Measurements from ENCODE around the gene DNAH8. TPM values are rescaled to one million over a fixed set of nuclear protein-coding genes. Genes with fewer than 3 reads are reported as not detected.
A peak's percentile ranks its signal among the peaks of the same experiment; 100 is the strongest.

DNAH8 gene
- total RNA-seq, 1 experiment from 2014 or later, result 0.15 TPM

DNA sequence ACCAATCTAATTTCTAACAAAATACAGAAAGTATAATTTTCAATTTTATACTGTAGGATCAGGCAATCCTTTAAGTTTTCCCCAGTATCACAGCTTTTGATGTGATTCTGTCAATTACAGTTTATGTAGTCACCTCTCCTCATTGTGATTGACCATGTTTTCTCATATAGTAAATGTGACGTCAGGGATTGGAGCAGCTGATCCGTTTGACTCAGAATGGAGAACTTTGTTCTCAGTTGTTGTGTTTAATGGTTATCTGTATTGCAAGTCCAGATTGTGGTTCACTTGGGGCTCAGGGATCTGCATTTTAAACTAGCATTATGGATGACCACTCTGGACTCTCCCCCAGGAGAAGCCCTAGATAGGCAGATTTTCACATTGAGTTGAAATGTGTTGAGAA, 90.6 kb downstream of the DNAH8 start:
- Histone ChIP-seq H3K9me3 (ENCODE audit: low read length) (no peaks in the 10 kb centered on the region), H3K27me3 (ENCODE audit: low read length) (no peaks in the 10 kb centered on the region), H3K9ac (ENCODE audit: low read length) (no peak overlapping the region), H3K36me3 (ENCODE audit: low read depth, low read length) (no peaks in the 10 kb centered on the region), H3K4me1 (ENCODE audit: insufficient read depth, low read length) (peaks cover 17% of the 10 kb centered on the region; the same call in 1 of the 2 replicates), H3K9me2 (replicated peaks; ENCODE audit: low read length) (no peaks in the 10 kb centered on the region), H3K4me2 (ENCODE audit: low read length) (no peak overlapping the region), H2AFZ (ENCODE audit: low read length) (no peak overlapping the region), H3F3A (ENCODE audit: low read length, unreplicated experiment) (no peaks in the 10 kb centered on the region), H3K79me2 (ENCODE audit: low read length) (no peaks in the 10 kb centered on the region), H3K27ac (ENCODE audit: low read length) (no peak overlapping the region), H4K20me1 (ENCODE audit: low read length) (no peaks in the 10 kb centered on the region), H3K4me3 (ENCODE audit: low read length) (no peak overlapping the region)
- intact Hi-C loops (cut with micrococcal nuclease), result loop anchor here (1.0 kb wide), 1 partner anchor 124 kb away; no protein-coding TSS in a partner anchor
- DNase-seq (no peak), ATAC-seq (no peak)
- ChIA-PET CTCF (interaction anchor here (0.6 to 0.9 kb wide), 2 partner anchors 38 to 128 kb away, joined by 3 to 4 read pairs; no protein-coding TSS in a partner anchor), POLR2A (ENCODE audit: unreplicated experiment) (no interaction called here)
- no TSS peak for BruUV-seq (replicated peaks)
- TF ChIP-seq EZH2phosphoT487 (IDR thresholded peaks at IDR 0.05; ENCODE audit: borderline replicate concordance, low read length), result no peak
- TF ChIP-seq, protein P1, sequence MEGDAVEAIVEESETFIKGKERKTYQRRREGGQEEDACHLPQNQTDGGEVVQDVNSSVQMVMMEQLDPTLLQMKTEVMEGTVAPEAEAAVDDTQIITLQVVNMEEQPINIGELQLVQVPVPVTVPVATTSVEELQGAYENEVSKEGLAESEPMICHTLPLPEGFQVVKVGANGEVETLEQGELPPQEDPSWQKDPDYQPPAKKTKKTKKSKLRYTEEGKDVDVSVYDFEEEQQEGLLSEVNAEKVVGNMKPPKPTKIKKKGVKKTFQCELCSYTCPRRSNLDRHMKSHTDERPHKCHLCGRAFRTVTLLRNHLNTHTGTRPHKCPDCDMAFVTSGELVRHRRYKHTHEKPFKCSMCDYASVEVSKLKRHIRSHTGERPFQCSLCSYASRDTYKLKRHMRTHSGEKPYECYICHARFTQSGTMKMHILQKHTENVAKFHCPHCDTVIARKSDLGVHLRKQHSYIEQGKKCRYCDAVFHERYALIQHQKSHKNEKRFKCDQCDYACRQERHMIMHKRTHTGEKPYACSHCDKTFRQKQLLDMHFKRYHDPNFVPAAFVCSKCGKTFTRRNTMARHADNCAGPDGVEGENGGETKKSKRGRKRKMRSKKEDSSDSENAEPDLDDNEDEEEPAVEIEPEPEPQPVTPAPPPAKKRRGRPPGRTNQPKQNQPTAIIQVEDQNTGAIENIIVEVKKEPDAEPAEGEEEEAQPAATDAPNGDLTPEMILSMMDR (conservative IDR thresholded peaks at IDR 0.05; ENCODE audit: low read depth, low read length), result no peak
- no peak for TF ChIP-seq EZH2 (IDR thresholded peaks at IDR 0.05; ENCODE audit: low read length, unreplicated experiment)

DNA sequence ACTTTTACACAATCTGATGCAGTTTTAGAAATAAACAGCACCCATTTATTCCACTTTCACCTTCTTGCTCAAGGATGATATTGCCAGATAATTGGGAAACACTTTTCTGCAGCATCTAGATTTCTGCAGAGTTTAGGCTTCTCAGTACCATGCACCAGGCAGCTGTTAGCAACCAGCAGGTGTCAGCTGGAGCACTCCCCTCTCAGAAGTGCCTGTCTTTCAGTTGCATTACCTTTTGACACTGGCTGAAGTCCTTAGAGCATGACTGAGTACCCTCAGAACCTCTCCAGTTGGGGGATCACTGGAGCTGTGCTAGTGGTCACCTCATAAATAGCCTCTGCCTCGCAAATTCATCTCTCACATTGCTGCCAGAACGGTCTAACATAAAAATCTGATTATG, 91.2 kb downstream of the DNAH8 start:
- BruUV-seq (replicated peaks), result no TSS peak
- Histone ChIP-seq H3K4me3 (ENCODE audit: low read length) (no peak overlapping the region), H3K9ac (ENCODE audit: low read length) (no peak overlapping the region), H4K20me1 (ENCODE audit: low read length) (no peaks in the 10 kb centered on the region), H3K36me3 (ENCODE audit: low read depth, low read length) (no peaks in the 10 kb centered on the region), H3K79me2 (ENCODE audit: low read length) (no peaks in the 10 kb centered on the region), H3K9me2 (replicated peaks; ENCODE audit: low read length) (no peaks in the 10 kb centered on the region), H3K4me1 (ENCODE audit: insufficient read depth, low read length) (peaks cover 17% of the 10 kb centered on the region; the same call in 1 of the 2 replicates), H3K27me3 (ENCODE audit: low read length) (no peaks in the 10 kb centered on the region), H3F3A (ENCODE audit: low read length, unreplicated experiment) (no peaks in the 10 kb centered on the region), H3K27ac (ENCODE audit: low read length) (no peak overlapping the region), H3K9me3 (ENCODE audit: low read length) (no peaks in the 10 kb centered on the region), H2AFZ (ENCODE audit: low read length) (no peak overlapping the region), H3K4me2 (ENCODE audit: low read length) (no peak overlapping the region)
- intact Hi-C loops (cut with micrococcal nuclease), result loop anchor here (1.0 kb wide), 1 partner anchor 123 kb away; no protein-coding TSS in a partner anchor
- ChIA-PET CTCF (no interaction called here), POLR2A (ENCODE audit: unreplicated experiment) (no interaction called here)
- DNase-seq (no peak), ATAC-seq (peak; percentile 73; the same call in 1 of the 2 replicates)
- no peak for TF ChIP-seq EZH2 (IDR thresholded peaks at IDR 0.05; ENCODE audit: low read length, unreplicated experiment)
- TF ChIP-seq, protein P1 (conservative IDR thresholded peaks at IDR 0.05; ENCODE audit: low read depth, low read length), result peak; percentile 37; the same call in 1 of the 2 replicates

DNA sequence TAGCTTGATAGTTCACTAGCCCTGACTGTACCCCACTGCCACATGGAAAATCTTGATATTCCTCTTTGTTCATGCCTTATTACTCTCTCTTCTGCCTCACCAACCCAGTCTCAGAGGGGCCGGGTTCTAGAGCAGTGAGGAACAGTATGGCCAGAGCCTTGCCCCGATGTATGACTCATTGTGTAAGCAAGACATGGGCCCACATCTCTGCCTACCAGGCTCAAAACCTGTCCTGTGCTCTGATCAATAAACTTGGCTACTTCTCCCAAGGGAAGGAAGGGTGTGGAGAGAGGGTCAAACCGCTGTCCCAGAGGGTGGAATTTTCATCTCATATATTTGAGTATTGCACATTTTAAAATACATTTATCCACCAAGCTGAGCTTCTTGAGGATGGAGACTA, 91.7 kb downstream of the DNAH8 start:
- no peak overlapping the region for H3K27ac ChIP-seq (ENCODE audit: low read length)
- no peak for TF ChIP-seq EZH2 (IDR thresholded peaks at IDR 0.05; ENCODE audit: low read length, unreplicated experiment)
- TF ChIP-seq EZH2phosphoT487 (IDR thresholded peaks at IDR 0.05; ENCODE audit: borderline replicate concordance, low read length), result no peak
- TF ChIP-seq, protein P1 (conservative IDR thresholded peaks at IDR 0.05; ENCODE audit: low read depth, low read length), result no peak
- H3K79me2 ChIP-seq (ENCODE audit: low read length), result no peaks in the 10 kb centered on the region
- H4K20me1 ChIP-seq (ENCODE audit: low read length), result no peaks in the 10 kb centered on the region
- no peak overlapping the region for H3K4me2 ChIP-seq (ENCODE audit: low read length)
- peak; percentile 33; the same call in 1 of the 2 replicates for ATAC-seq
- H2AFZ ChIP-seq (ENCODE audit: low read length), result no peak overlapping the region
- ChIA-PET CTCF (no interaction called here), POLR2A (ENCODE audit: unreplicated experiment) (no interaction called here)
- 0 out of 2 replicates have a peak, but pooled peaks cover under 1% of the 10 kb centered on the region for H3K27me3 ChIP-seq (ENCODE audit: low read length)
- no peak overlapping the region for H3K4me3 ChIP-seq (ENCODE audit: low read length)
- no peaks in the 10 kb centered on the region for H3K9me3 ChIP-seq (ENCODE audit: low read length)
- no peak overlapping the region for H3K9ac ChIP-seq (ENCODE audit: low read length)
- BruUV-seq (replicated peaks), result no TSS peak
- intact Hi-C loops (cut with micrococcal nuclease), result loop anchor here (1.0 kb wide), 1 partner anchor 122 kb away; no protein-coding TSS in a partner anchor
- no peaks in the 10 kb centered on the region for H3K36me3 ChIP-seq (ENCODE audit: low read depth, low read length)
- peaks cover 17% of the 10 kb centered on the region; the same call in 1 of the 2 replicates for H3K4me1 ChIP-seq (ENCODE audit: insufficient read depth, low read length)
- DNase-seq, result peak; percentile 29
- H3F3A ChIP-seq (ENCODE audit: low read length, unreplicated experiment), result no peaks in the 10 kb centered on the region
- no peaks in the 10 kb centered on the region for H3K9me2 ChIP-seq (replicated peaks; ENCODE audit: low read length)
